ENCODE results near the gene IGFN1. TPM values are rescaled to one million over a fixed set of nuclear protein-coding genes. Genes with fewer than 3 reads are reported as not detected.

Gene IGFN1
- total and polyA plus RNA-seq, 2 of the 8 experiments (the other 6 are each of a cell fraction or from before 2014, with no cell fraction given), result not detected

DNA sequence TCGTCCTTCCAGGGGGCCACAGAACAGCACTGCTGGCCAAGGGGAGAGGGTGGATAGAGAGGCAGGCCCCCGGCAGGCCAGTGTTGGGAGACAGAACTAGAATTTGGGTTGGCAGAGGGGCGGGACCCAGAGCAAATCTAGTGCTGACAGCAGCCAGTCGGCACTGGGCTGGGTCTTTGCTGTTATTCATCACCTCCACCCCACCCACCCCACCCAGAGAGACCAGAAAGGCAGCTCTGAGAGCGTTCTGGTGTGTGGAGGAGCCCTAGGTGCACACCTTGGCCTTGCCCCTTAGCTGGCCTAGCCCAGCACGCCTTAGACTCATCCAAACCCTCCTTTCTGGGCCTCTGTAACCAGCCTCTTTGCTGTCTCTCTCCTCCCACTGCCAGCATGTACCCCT is 86.3 kb downstream of the IGFN1 start:
- H3K4me1 ChIP-seq (replicated peaks in 1 of 4; ENCODE audit: control insufficient read depth in 3 of 4, insufficient read depth in 4 of 4, low read length in 3 of 4), result peaks cover 0 to 4% (median 0%) of the 10 kb centered on the region in 4 experiments; a peak in 2 of 7 replicates
- no peak overlapping the region for H3K4me2 ChIP-seq (ENCODE audit: insufficient read depth in 1 of 2, low read depth in 2 of 2, low read length in 2 of 2)
- no peak overlapping the region for H3K23ac ChIP-seq (ENCODE audit: insufficient read length)
- H2AFZ ChIP-seq (ENCODE audit: low read length), result no peak overlapping the region
- no peaks in the 10 kb centered on the region for H3K9me3 ChIP-seq (ENCODE audit: insufficient read depth in 2 of 2, low read depth in 1 of 2, low read length in 1 of 2)
- H4K8ac ChIP-seq (ENCODE audit: extremely low read depth, insufficient read depth, low read length), result no peak overlapping the region; the same call in 1 of the 2 replicates
- 83% methylated on average over 6 of the region's 6 CpGs; no CpG with 5 or more reads in 1 of the 2 experiments for WGBS, 2 experiments (ENCODE audit: extremely low coverage in 1 of 2, insufficient coverage in 1 of 2, insufficient read length in 1 of 2, insufficient replicate concordance in 2 of 2, low coverage in 1 of 2, low lambda C conversion rate in 2 of 2, missing lambda C conversion rate in 1 of 2)
- peak overlapping the region; percentile 17; the same call in 1 of the 2 replicates for H2BK12ac ChIP-seq (ENCODE audit: low read depth, low read length)
- no peaks in the 10 kb centered on the region for H3K79me2 ChIP-seq (ENCODE audit: control insufficient read depth in 1 of 2, insufficient read depth in 2 of 2, low read length in 2 of 2)
- H4K91ac ChIP-seq (replicated peaks; ENCODE audit: insufficient read length, low read length), result no peak overlapping the region
- H2AK5ac ChIP-seq (ENCODE audit: low read depth, low read length), result no peak overlapping the region
- H2BK120ac ChIP-seq (replicated peaks; ENCODE audit: low read depth, low read length), result no peak overlapping the region
- no peak overlapping the region for H3K56ac ChIP-seq (replicated peaks; ENCODE audit: insufficient read length, low read depth, low read length)
- H2BK20ac ChIP-seq (ENCODE audit: low read length), result no peak overlapping the region
- no peaks in the 10 kb centered on the region for H3K79me1 ChIP-seq (ENCODE audit: low read depth, low read length)
- H3K27me3 ChIP-seq (replicated peaks in 1 of 4; ENCODE audit: control insufficient read depth in 3 of 4, extremely low read depth in 1 of 4, insufficient read depth in 3 of 4, low read length in 3 of 4), result peaks cover 0 to 3% (median under 1%) of the 10 kb centered on the region in 4 experiments; a peak in 5 of 7 replicates
- no peaks in the 10 kb centered on the region for H3K23me2 ChIP-seq (ENCODE audit: low read depth, low read length)
- H2BK15ac ChIP-seq (ENCODE audit: low read length), result no peak overlapping the region
- no peak overlapping the region for H3K14ac ChIP-seq (ENCODE audit: insufficient read length)
- CTCF ChIA-PET (ENCODE audit: partially characterized antibody), result interaction anchor here (1.4 to 3.9 kb wide), 7 partner anchors 18 to 85 kb away, joined by 3 to 21 read pairs (median 7); no protein-coding TSS in a partner anchor
- no peak overlapping the region for H2BK5ac ChIP-seq (ENCODE audit: low read depth, low read length)
- POLR2A ChIA-PET (ENCODE audit: partially characterized antibody), result interaction anchor here (1.1 kb wide), 1 partner anchor 84 kb away, joined by 4 read pairs; no protein-coding TSS in a partner anchor
- no peaks in the 10 kb centered on the region for H4K20me1 ChIP-seq (replicated peaks in 1 of 2; ENCODE audit: control insufficient read depth in 1 of 2, insufficient read depth in 2 of 2, low read length in 2 of 2)
- H3K4ac ChIP-seq (replicated peaks; ENCODE audit: insufficient read length, low read depth, low read length), result no peak overlapping the region
- FAIRE-seq, result no peak
- no peak for DNase-seq (ENCODE audit: low read depth in 1 of 2, low spot score in 2 of 2)
- no peak overlapping the region for H3K27ac ChIP-seq (ENCODE audit: low read depth, low read length)
- H4K5ac ChIP-seq (ENCODE audit: insufficient read length, low read depth, low read length), result no peak overlapping the region
- no peak overlapping the region for H3K4me3 ChIP-seq (ENCODE audit: extremely low read depth in 1 of 4, insufficient read depth in 2 of 4, low read depth in 3 of 4, low read length in 4 of 4)
- H3K18ac ChIP-seq (ENCODE audit: extremely low read depth, low read length), result no peak overlapping the region
- H3K9ac ChIP-seq (replicated peaks in 1 of 4; ENCODE audit: extremely low read depth in 1 of 4, low read depth in 3 of 4, low read length in 3 of 4), result no peak overlapping the region
- no peaks in the 10 kb centered on the region for H3K36me3 ChIP-seq (ENCODE audit: control insufficient read depth in 2 of 4, insufficient read depth in 4 of 4, low read length in 3 of 4)
- no peak for TF ChIP-seq POLR2A (IDR thresholded peaks at IDR 0.05; ENCODE audit: control extremely low read depth in 1 of 2, low read depth in 2 of 2, low read length in 2 of 2)
- no peak for TF ChIP-seq RNF2 (IDR thresholded peaks at IDR 0.05; ENCODE audit: borderline replicate concordance, low read depth, low read length, missing control alignments, poor library complexity, severe bottlenecking)
- no peak for TF ChIP-seq BRCA1 (IDR thresholded peaks at IDR 0.05; ENCODE audit: low read depth, low read length)
- TF ChIP-seq POU5F1 (IDR thresholded peaks at IDR 0.05; ENCODE audit: low read depth, low read length), result no peak
- TF ChIP-seq GABPA (IDR thresholded peaks at IDR 0.05; ENCODE audit: borderline replicate concordance, insufficient read depth, low read length), result no peak
- no peak for TF ChIP-seq EGR1 (IDR thresholded peaks at IDR 0.05; ENCODE audit: borderline replicate concordance, low read depth, low read length)
- no peak for TF ChIP-seq CHD2 (IDR thresholded peaks at IDR 0.05; ENCODE audit: low read length)
- TF ChIP-seq CEBPB (IDR thresholded peaks at IDR 0.05; ENCODE audit: low read depth, low read length), result no peak
- no peak for TF ChIP-seq RBBP5 (IDR thresholded peaks at IDR 0.05; ENCODE audit: borderline replicate concordance, low read depth, low read length)
- TF ChIP-seq JUND (IDR thresholded peaks at IDR 0.05; ENCODE audit: low read length), result no peak
- no peak for TF ChIP-seq TAF7 (optimal IDR thresholded peaks at IDR 0.05; ENCODE audit: borderline replicate concordance, low read depth, low read length)
- TF ChIP-seq RAD21 (IDR thresholded peaks at IDR 0.05 in 1 of 2, conservative IDR thresholded peaks at IDR 0.05 in 1 of 2; ENCODE audit: low read depth in 2 of 2, low read length in 2 of 2), result no peak
- TF ChIP-seq GTF2F1 (IDR thresholded peaks at IDR 0.05; ENCODE audit: borderline replicate concordance, low read depth, low read length), result no peak
- TF ChIP-seq ASH2L (IDR thresholded peaks at IDR 0.05; ENCODE audit: low read length), result no peak

Data from H1 (cell line).